T-helper 2 cell treated with Interferon-gamma antibody and Interleukin-4, amounts not matched to agents 5 μg/mL and 100 μg/mL, for 36 hours (primary cell): Measurements from ENCODE around the gene CPEB4.

ENCODE experiments used
- DNase-seq: peaks from one replicate; pipeline ENCODE4 v3.0.0; 2021; ENCODE audit warnings: low spot score
- H3K27ac Mint-ChIP-seq: one replicate; pipeline ENCODE4 v1.8.0; 2021; ENCODE audit warnings: mild to moderate bottlenecking, mixed read lengths
- H3K27me3 Mint-ChIP-seq: one replicate; pipeline ENCODE4 v1.8.0; 2021; ENCODE audit warnings: low read depth, mixed read lengths
- H3K36me3 Mint-ChIP-seq: one replicate; pipeline ENCODE4 v1.8.0; 2021; ENCODE audit warnings: low read depth, mixed read lengths
- H3K4me1 Mint-ChIP-seq: one replicate; pipeline ENCODE4 v1.8.0; 2021; ENCODE audit warnings: low read depth, mixed read lengths
- H3K4me3 Mint-ChIP-seq: one replicate; pipeline ENCODE4 v1.8.0; 2022; ENCODE audit warnings: mild to moderate bottlenecking, moderate library complexity, mixed read lengths
- H3K9me3 Mint-ChIP-seq: one replicate; pipeline ENCODE4 v1.8.0; 2021; ENCODE audit warnings: mixed read lengths

CPEB4 gene

DNA sequence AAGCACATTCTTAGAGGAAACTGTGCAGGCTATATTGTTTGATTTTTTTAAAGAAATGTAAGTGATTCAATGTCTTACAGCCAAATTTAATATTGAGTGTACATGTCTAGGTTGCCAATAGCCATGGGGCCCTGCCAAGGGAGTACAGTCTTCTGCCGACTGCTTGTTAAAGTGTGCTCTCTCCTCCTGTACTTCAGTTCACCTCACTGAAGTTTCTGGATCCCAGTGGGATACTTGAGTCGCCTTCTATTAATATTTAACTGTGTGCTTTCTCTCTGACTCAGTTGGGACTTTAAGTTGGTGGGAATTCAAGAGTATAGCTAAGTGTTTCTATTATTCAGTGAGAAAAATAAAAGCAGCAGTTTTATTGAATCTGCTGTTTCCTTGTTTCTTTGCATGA, 56.4 kb downstream of the CPEB4 start:
- no peaks in the 10 kb centered on the region for H3K4me1 Mint-ChIP-seq
- H3K4me3 Mint-ChIP-seq = no peak overlapping the region
- no peaks in the 10 kb centered on the region for H3K9me3 Mint-ChIP-seq
- no peak for DNase-seq
- no peaks in the 10 kb centered on the region for H3K27me3 Mint-ChIP-seq
- H3K36me3 Mint-ChIP-seq = peaks cover 6% of the 10 kb centered on the region
- no peak overlapping the region for H3K27ac Mint-ChIP-seq

DNA sequence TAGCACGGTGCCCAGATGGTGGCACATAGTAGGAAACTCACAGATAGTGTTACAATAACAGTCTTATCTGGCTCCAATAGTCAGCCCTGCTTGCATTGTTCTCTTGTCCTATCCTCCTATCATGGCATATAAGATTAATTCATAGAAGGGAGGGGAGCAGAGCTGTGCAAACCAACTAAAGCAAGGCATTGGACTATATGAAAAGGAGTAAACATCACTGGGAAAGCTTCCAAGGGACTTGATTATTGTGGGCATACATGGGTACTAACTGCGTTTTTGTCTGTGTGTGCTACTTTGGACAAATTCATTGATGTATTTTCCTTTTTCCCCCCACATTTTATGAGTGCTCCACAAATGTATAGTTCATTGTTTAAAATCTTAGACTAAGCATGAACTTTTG, 57.0 kb downstream of the CPEB4 start:
- no peaks in the 10 kb centered on the region for H3K9me3 Mint-ChIP-seq
- no peaks in the 10 kb centered on the region for H3K27me3 Mint-ChIP-seq
- peaks cover 10% of the 10 kb centered on the region for H3K36me3 Mint-ChIP-seq
- H3K4me3 Mint-ChIP-seq = no peak overlapping the region
- H3K27ac Mint-ChIP-seq = no peak overlapping the region
- no peaks in the 10 kb centered on the region for H3K4me1 Mint-ChIP-seq
- no peak for DNase-seq

DNA sequence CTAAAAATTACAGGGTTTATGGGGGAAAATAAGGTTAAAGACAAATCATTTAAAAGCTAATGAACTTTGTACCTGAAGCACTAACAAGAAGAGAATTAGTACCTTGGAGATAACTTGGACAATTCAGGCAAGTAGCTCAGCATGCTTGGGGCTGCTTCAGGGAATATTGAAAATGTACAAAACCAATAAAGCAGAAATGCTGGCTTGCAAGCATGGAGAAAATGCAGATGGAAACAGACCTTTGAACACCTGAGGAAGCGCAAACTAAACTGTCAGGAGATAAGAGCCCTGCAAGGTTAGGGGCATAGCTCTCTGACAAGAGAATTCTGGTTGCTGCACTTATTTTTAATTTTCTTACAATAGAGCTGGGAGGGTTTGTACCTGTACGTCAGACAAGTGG, 58.2 kb downstream of the CPEB4 start:
- Mint-ChIP-seq H3K27ac (no peak overlapping the region), H3K4me3 (no peak overlapping the region), H3K4me1 (no peaks in the 10 kb centered on the region), H3K9me3 (no peaks in the 10 kb centered on the region), H3K27me3 (no peaks in the 10 kb centered on the region), H3K36me3 (peaks cover 10% of the 10 kb centered on the region)
- no peak for DNase-seq

DNA sequence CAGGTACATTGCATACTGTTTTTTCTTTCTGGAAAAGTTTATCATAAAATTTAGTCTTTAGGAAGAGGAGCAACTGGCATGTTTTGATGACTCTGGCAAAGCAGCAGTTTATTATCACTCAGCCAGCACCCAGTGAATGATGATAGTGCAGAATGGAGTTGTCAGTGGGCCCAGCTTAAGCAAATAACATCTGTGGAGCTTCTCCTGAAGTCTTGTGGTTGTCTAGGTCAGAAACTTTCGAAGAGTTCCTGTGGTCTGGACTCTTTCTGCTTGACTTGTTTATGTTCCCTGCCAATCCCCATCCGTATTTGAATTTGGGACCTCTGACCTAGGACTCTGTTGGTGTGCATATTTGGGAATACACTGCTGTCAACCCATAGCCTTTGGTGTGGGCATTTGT, 62.7 kb downstream of the CPEB4 start:
- no peak overlapping the region for H3K4me3 Mint-ChIP-seq
- H3K36me3 Mint-ChIP-seq = peaks cover 23% of the 10 kb centered on the region
- no peak overlapping the region for H3K27ac Mint-ChIP-seq
- no peaks in the 10 kb centered on the region for H3K4me1 Mint-ChIP-seq
- H3K27me3 Mint-ChIP-seq = no peaks in the 10 kb centered on the region
- DNase-seq = no peak
- no peaks in the 10 kb centered on the region for H3K9me3 Mint-ChIP-seq

DNA sequence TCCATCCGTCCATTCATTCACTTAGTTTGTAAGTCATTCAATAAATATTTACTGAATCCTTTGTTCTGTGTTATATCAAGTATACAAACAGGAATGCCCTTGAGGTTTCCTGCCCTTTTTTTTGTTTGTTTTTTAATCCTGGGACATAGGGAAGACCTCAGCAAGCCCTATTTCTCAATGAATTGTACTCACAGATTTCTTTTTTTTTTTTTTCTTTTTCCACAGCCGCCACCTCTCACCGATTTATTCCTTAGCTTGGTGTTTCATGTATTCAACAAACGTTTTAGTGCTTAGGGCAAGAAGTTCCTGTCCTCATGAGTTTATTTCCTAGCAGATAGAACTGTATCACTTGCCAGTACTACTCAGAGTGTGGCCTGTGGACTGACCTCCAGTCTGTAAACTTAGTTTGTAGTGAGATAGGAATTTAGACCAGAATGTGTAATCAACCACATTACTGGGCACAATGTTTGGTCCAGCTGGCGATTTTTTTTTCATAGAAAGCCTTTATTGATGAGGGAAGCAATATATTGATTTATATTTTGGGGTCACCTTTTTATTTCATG, 65.5 kb downstream of the CPEB4 start:
- H3K27ac Mint-ChIP-seq = no peak overlapping the region
- DNase-seq = no peak
- H3K36me3 Mint-ChIP-seq = peaks cover 23% of the 10 kb centered on the region

DNA sequence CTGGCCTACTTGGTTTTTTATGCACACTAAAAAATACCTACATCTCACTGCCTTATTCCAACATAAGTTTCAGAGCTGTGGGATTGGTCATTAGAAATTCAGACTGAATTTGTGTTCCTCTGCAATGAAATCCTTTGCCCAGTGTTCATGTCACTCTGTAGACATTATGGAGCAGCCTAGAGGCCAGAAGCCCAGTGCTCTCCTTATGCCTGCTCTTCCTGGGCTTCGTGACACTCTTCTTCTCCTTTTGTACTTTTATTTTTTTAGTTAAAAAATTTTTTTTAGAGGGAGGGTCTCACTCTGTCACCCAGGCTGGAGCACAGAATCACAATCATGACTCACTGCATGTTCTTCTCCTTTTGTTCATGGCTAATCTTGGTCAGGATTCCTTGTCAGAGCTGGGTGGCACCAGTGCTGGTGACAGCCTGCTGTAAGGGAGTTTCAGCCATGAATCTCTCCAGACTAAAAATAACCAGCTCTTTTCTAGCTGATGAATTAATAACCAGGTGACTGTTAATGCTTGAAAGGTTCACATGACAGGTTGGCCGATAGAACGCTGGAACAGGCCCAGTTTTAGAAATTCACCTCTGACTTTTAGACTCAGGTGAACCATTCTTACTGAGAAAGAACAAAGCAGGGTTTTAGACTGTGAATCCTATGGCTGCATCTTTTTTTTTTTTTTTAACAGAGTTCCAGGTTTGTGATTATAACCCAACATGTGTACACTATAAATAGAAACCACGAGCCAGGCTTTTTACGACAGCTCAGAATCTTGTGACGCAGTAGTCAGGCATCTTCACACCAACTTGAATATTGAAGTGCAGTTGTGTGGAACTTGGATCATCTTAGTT, 66.7 kb downstream of the CPEB4 start:
- Mint-ChIP-seq H3K4me1 (no peaks in the 10 kb centered on the region), H3K36me3 (peaks cover 17% of the 10 kb centered on the region), H3K9me3 (no peaks in the 10 kb centered on the region), H3K27ac (no peak overlapping the region), H3K27me3 (no peaks in the 10 kb centered on the region), H3K4me3 (no peak overlapping the region)
- DNase-seq = no peak

More for the DNA sequence above, 65.5 kb downstream of the CPEB4 start:
- H3K9me3 Mint-ChIP-seq = no peaks in the 10 kb centered on the region
- H3K27me3 Mint-ChIP-seq = no peaks in the 10 kb centered on the region
- no peak overlapping the region for H3K4me3 Mint-ChIP-seq
- H3K4me1 Mint-ChIP-seq = no peaks in the 10 kb centered on the region

DNA sequence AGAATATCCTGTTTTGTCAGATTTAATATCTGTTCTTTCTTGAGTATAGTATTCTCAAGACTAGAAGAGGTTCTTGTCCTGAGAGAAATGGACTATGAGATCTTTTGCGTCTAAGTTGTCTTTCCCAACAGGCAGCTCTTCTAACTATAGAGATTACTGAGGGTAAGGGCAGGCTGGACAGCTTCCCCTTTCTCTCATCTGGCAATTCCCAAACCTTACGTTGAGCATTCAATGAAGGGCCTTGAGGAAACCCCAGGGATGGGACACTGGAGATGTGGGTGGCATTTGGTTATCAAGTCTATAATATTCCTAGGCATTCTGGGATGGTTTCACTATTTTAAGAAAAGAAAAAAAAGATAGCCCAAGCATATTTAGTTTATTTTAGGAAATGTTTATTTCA, 72.8 kb downstream of the CPEB4 start:
- H3K9me3 Mint-ChIP-seq = no peaks in the 10 kb centered on the region
- no peaks in the 10 kb centered on the region for H3K27me3 Mint-ChIP-seq
- no peaks in the 10 kb centered on the region for H3K36me3 Mint-ChIP-seq
- no peak overlapping the region for H3K27ac Mint-ChIP-seq
- H3K4me1 Mint-ChIP-seq = no peaks in the 10 kb centered on the region
- no peak overlapping the region for H3K4me3 Mint-ChIP-seq
- DNase-seq = no peak

DNA sequence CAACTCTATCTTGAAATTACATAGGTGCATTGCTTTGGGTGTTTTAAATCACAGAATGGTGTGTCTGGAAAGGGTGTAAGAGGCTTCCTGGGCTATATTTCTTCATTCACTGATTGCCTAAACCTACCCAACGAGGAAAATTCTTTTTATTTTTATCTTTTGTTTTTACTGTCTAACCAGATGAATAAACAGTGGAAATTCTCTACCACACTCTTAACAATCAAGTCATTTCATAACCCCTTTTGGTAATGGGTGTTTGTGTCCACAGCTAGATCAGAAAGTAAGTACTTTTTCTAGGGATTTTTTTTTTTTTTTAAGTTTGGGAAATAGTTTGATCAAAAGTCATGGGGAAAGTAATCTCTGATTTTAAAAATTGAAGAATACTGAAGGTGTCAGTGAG, 73.3 kb downstream of the CPEB4 start:
- Mint-ChIP-seq H3K36me3 (no peaks in the 10 kb centered on the region), H3K27ac (no peak overlapping the region), H3K27me3 (no peaks in the 10 kb centered on the region), H3K4me1 (no peaks in the 10 kb centered on the region), H3K4me3 (no peak overlapping the region), H3K9me3 (no peaks in the 10 kb centered on the region)
- no peak for DNase-seq

DNA sequence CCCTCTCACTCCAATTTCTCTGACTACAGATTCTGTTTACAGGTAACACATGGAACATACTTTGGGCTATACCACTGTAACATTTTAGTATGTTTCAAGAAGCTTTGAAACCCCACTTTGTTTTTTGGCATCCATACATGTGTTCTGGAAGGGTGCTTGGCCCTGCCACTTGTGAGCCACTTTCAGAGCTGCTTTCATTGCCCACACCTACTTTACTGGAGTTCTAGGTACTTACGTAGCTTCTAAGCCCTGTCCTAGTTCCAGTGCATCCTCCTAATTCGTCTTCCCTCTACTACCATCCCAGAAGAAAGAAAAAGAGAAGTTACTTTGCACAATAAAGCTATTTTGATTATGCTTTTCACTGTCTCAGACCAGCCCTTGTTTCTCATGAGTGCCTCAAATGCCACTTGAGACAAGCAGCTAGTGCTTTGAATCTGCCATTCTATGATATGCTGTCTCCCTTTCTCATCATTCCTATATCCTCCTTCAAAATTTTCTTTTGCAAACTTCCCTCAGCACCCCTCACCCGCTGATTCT, 74.4 kb downstream of the CPEB4 start:
- Mint-ChIP-seq H3K4me1 (no peaks in the 10 kb centered on the region), H3K4me3 (no peak overlapping the region), H3K9me3 (no peaks in the 10 kb centered on the region), H3K27ac (no peak overlapping the region), H3K36me3 (no peaks in the 10 kb centered on the region), H3K27me3 (no peaks in the 10 kb centered on the region)
- DNase-seq = no peak

DNA sequence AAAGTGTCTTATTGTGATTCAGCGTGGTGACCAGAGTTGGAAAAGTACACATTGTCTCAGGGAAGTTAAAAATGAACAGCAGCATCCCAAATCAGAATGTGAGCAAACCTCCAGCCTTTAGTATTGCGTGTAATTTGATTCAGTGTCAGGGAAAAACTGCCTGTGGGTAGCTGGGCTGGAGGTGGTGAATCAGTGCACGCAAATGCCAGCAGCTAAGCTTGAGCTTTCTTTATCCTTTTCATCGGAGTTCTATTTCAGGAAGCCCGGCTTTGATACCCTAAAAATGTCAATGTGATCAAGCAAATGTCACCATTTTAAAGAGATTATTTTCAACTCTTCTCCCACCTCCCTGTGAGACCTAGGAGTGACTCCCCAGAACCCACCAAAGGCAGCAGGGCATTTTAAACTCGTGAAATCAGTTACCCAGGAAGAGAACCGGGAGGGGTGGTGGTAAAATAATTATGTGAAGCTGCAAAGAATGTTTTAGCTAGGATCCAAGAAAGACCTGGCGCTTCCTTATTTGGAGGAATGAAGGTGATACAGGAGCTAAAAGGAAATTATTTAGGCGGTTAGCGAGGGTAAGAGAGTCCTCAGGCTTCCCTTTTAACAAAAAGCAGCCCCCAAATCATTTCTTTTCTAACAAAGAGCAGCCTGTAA, 75.2 kb downstream of the CPEB4 start:
- no peaks in the 10 kb centered on the region for H3K9me3 Mint-ChIP-seq
- no peaks in the 10 kb centered on the region for H3K4me1 Mint-ChIP-seq

DNA sequence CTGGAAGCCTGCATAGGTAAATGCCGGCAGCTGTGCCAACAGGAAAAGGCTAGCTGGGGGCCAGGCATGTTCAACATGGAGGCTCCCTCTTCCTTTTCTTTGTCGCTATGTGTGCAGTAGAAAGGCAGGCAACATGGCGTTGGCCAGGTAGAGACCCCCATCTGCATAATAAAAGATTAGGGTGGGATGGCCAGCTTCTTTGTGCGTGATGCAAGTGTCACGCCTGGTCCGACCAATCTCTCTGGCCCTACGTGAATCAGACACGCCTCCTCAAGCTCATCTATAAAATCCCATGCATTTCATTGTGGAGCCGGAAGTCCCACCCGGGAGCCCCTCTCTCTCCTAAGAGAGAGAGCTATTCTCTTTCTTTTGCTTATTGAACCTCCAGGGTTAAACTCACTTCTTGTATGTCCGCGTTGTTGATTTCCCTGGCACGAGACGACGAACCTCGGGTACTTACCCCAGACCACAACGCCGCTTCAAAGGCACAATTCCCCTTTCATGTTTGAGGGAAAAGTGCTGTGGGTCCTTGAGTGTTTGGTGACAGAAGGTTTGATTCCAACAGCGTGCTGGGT, 75.8 kb downstream of the CPEB4 start:
- no peak for DNase-seq
- Mint-ChIP-seq H3K27ac (no peak overlapping the region), H3K4me1 (no peaks in the 10 kb centered on the region), H3K36me3 (no peaks in the 10 kb centered on the region), H3K4me3 (no peak overlapping the region), H3K27me3 (no peaks in the 10 kb centered on the region), H3K9me3 (no peaks in the 10 kb centered on the region)

More for the DNA sequence above, 75.2 kb downstream of the CPEB4 start:
- no peaks in the 10 kb centered on the region for H3K27me3 Mint-ChIP-seq
- H3K36me3 Mint-ChIP-seq = no peaks in the 10 kb centered on the region
- no peak for DNase-seq
- H3K27ac Mint-ChIP-seq = no peak overlapping the region
- no peak overlapping the region for H3K4me3 Mint-ChIP-seq

DNA sequence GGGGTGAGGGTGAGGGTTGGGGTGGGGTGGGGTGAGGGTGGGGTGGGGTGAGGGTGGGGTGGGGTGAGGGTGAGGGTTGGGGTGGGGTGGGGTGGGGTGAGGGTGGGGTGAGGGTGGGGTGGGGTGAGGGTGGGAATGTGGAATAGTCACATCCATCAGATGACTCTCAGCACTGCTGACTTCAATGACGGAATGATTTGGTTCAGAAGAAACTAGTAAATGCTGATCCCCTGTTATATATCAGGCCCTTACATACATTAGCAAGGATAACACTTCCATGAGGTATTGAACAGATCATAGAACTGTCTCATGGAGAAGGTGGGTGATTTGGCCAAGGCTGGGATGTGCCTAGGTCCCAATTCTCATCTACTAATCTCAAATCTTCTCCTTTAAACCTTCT, 76.4 kb downstream of the CPEB4 start:
- Mint-ChIP-seq H3K27ac (no peak overlapping the region), H3K36me3 (no peaks in the 10 kb centered on the region), H3K4me1 (no peaks in the 10 kb centered on the region), H3K27me3 (no peaks in the 10 kb centered on the region), H3K4me3 (no peak overlapping the region), H3K9me3 (no peaks in the 10 kb centered on the region)
- DNase-seq = no peak

DNA sequence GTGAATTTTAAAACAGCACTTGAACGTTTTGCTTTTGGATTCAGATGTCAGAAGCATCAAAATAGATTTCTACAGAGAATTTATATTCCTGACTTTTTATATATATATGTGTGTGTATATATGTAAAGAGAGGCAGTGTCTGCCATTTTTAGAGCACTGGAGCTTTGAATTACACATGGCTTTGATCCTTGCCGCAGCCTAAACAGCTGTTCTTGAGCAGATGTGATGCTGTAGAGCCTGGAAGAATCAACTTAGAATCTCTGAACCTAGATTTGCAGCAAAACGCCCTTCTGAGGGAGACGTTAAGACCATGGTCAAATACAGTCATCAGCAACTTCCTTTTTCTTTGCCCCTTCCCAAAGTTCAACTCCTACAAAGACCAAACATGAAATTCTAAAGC, 79.1 kb downstream of the CPEB4 start:
- peaks cover 2% of the 10 kb centered on the region for H3K27me3 Mint-ChIP-seq
- no peaks in the 10 kb centered on the region for H3K4me1 Mint-ChIP-seq
- H3K4me3 Mint-ChIP-seq = no peak overlapping the region
- no peak for DNase-seq
- H3K36me3 Mint-ChIP-seq = no peaks in the 10 kb centered on the region
- no peak overlapping the region for H3K27ac Mint-ChIP-seq
- H3K9me3 Mint-ChIP-seq = no peaks in the 10 kb centered on the region
